ENCODE results near the gene ANKRA2.

The ANKRA2 gene

GRCh38 chr5:73606206-73606753 lies 40.8 kb upstream of the ANKRA2 start:
- TF ChIP-seq, protein P1, sequence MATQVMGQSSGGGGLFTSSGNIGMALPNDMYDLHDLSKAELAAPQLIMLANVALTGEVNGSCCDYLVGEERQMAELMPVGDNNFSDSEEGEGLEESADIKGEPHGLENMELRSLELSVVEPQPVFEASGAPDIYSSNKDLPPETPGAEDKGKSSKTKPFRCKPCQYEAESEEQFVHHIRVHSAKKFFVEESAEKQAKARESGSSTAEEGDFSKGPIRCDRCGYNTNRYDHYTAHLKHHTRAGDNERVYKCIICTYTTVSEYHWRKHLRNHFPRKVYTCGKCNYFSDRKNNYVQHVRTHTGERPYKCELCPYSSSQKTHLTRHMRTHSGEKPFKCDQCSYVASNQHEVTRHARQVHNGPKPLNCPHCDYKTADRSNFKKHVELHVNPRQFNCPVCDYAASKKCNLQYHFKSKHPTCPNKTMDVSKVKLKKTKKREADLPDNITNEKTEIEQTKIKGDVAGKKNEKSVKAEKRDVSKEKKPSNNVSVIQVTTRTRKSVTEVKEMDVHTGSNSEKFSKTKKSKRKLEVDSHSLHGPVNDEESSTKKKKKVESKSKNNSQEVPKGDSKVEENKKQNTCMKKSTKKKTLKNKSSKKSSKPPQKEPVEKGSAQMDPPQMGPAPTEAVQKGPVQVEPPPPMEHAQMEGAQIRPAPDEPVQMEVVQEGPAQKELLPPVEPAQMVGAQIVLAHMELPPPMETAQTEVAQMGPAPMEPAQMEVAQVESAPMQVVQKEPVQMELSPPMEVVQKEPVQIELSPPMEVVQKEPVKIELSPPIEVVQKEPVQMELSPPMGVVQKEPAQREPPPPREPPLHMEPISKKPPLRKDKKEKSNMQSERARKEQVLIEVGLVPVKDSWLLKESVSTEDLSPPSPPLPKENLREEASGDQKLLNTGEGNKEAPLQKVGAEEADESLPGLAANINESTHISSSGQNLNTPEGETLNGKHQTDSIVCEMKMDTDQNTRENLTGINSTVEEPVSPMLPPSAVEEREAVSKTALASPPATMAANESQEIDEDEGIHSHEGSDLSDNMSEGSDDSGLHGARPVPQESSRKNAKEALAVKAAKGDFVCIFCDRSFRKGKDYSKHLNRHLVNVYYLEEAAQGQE (IDR thresholded peaks at IDR 0.05; ENCODE audit: low read depth): no peak
- TF ChIP-seq NFIC (IDR thresholded peaks at IDR 0.05): no peak
- TF ChIP-seq FOXM1 (IDR thresholded peaks at IDR 0.05; ENCODE audit: borderline replicate concordance, low read depth): no peak
- TF ChIP-seq YY1 (IDR thresholded peaks at IDR 0.05; ENCODE audit: low read depth): no peak
- no peak for TF ChIP-seq RAD21 (IDR thresholded peaks at IDR 0.05; ENCODE audit: low read depth)
- TF ChIP-seq USF1 (IDR thresholded peaks at IDR 0.05): no peak
- TF ChIP-seq, protein P2, sequence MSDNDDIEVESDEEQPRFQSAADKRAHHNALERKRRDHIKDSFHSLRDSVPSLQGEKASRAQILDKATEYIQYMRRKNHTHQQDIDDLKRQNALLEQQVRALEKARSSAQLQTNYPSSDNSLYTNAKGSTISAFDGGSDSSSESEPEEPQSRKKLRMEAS (IDR thresholded peaks at IDR 0.05): no peak
- no peak for TF ChIP-seq CREB1 (IDR thresholded peaks at IDR 0.05; ENCODE audit: low read depth)
- no peak for TF ChIP-seq TEAD4 (IDR thresholded peaks at IDR 0.05)
- TF ChIP-seq CEBPB (IDR thresholded peaks at IDR 0.05): no peak
- TF ChIP-seq EGR1 (IDR thresholded peaks at IDR 0.05): no peak

- TF ChIP-seq CREB1 (IDR thresholded peaks at IDR 0.05; ENCODE audit: low read depth): no peak
- TF ChIP-seq USF1 (IDR thresholded peaks at IDR 0.05): no peak
- TF ChIP-seq, protein P2 (IDR thresholded peaks at IDR 0.05): no peak
- TF ChIP-seq TCF12 (IDR thresholded peaks at IDR 0.05; ENCODE audit: low read depth): no peak
- TF ChIP-seq CEBPB (IDR thresholded peaks at IDR 0.05): no peak
- TF ChIP-seq FOXM1 (IDR thresholded peaks at IDR 0.05; ENCODE audit: borderline replicate concordance, low read depth): no peak
- TF ChIP-seq NFIC (IDR thresholded peaks at IDR 0.05): no peak
- TF ChIP-seq TEAD4 (IDR thresholded peaks at IDR 0.05): no peak
- TF ChIP-seq YY1 (IDR thresholded peaks at IDR 0.05; ENCODE audit: low read depth): no peak
- no peak for TF ChIP-seq EGR1 (IDR thresholded peaks at IDR 0.05)
- no peak for TF ChIP-seq EP300 (IDR thresholded peaks at IDR 0.05; ENCODE audit: borderline replicate concordance)
Measured at GRCh38 chr5:73605223-73606087, 40.0 kb upstream of the ANKRA2 start.

DNA sequence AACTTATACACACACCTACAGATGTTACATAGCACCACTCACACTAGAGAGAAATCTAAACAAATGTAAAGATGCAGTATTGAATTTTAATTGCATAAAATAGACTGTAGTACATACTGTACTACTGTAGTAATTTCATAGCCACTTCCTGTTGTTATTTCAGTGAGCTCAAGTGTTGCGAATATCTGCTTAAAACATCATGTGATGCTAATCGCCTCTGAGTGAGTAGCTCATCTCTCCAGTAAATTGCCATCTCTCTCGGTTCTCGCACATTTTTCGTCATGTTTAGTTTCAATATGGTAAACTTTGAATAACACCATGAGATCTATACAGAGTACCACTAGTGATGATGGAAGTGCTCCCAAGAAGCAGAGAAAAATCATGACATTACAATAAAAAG lies 38.6 kb upstream of the ANKRA2 start:
- TF ChIP-seq ZBTB7A (IDR thresholded peaks at IDR 0.05; ENCODE audit: low read depth): no peak
- TF ChIP-seq, protein P1 (IDR thresholded peaks at IDR 0.05; ENCODE audit: low read depth): no peak
- TF ChIP-seq, protein P2 (IDR thresholded peaks at IDR 0.05): no peak
- TF ChIP-seq CREB1 (IDR thresholded peaks at IDR 0.05; ENCODE audit: low read depth): no peak
- TF ChIP-seq TCF12 (IDR thresholded peaks at IDR 0.05; ENCODE audit: low read depth): no peak
- TF ChIP-seq EGR1 (IDR thresholded peaks at IDR 0.05): no peak
- TF ChIP-seq CEBPB (IDR thresholded peaks at IDR 0.05): no peak
- no peak for TF ChIP-seq TEAD4 (IDR thresholded peaks at IDR 0.05)
- no peak for TF ChIP-seq YY1 (IDR thresholded peaks at IDR 0.05; ENCODE audit: low read depth)
- TF ChIP-seq FOXM1 (IDR thresholded peaks at IDR 0.05; ENCODE audit: borderline replicate concordance, low read depth): no peak
- TF ChIP-seq NFIC (IDR thresholded peaks at IDR 0.05): no peak
- TF ChIP-seq EP300 (IDR thresholded peaks at IDR 0.05; ENCODE audit: borderline replicate concordance): no peak
- TF ChIP-seq RAD21 (IDR thresholded peaks at IDR 0.05; ENCODE audit: low read depth): no peak
- no peak for TF ChIP-seq TAF1 (IDR thresholded peaks at IDR 0.05; ENCODE audit: low read depth)
- no peak for TF ChIP-seq USF1 (IDR thresholded peaks at IDR 0.05)

GRCh38 chr5:73599380-73599779 lies 33.9 kb upstream of the ANKRA2 start:
- no peak for TF ChIP-seq TEAD4 (IDR thresholded peaks at IDR 0.05)
- no peak for TF ChIP-seq USF1 (IDR thresholded peaks at IDR 0.05)
- TF ChIP-seq, protein P2 (IDR thresholded peaks at IDR 0.05): no peak
- no peak for TF ChIP-seq YY1 (IDR thresholded peaks at IDR 0.05; ENCODE audit: low read depth)
- no peak for TF ChIP-seq EGR1 (IDR thresholded peaks at IDR 0.05)
- no peak for TF ChIP-seq TCF12 (IDR thresholded peaks at IDR 0.05; ENCODE audit: low read depth)
- TF ChIP-seq NFIC (IDR thresholded peaks at IDR 0.05): no peak
- no peak for TF ChIP-seq FOXM1 (IDR thresholded peaks at IDR 0.05; ENCODE audit: borderline replicate concordance, low read depth)
- no peak for TF ChIP-seq EP300 (IDR thresholded peaks at IDR 0.05; ENCODE audit: borderline replicate concordance)
- TF ChIP-seq CREB1 (IDR thresholded peaks at IDR 0.05; ENCODE audit: low read depth): no peak
- no peak for TF ChIP-seq TAF1 (IDR thresholded peaks at IDR 0.05; ENCODE audit: low read depth)
- no peak for TF ChIP-seq CEBPB (IDR thresholded peaks at IDR 0.05)
- TF ChIP-seq, protein P1 (IDR thresholded peaks at IDR 0.05; ENCODE audit: low read depth): no peak
- no peak for TF ChIP-seq RAD21 (IDR thresholded peaks at IDR 0.05; ENCODE audit: low read depth)

Measured in Ishikawa (cell line).